Neuronal stem cell (in vitro differentiated cells): ENCODE measurements around the gene TNNT3.

Experiments used
- DNase-seq: peaks from one replicate; pipeline ENCODE4 v3.0.0-alpha.2; 2013; ENCODE audit warnings: low spot score
- H2AFZ ChIP-seq: one replicate; pipeline ENCODE4 v1.6.1; 2013; ENCODE audit warnings: mild to moderate bottlenecking, low read length, inconsistent platforms
- H2AK5ac ChIP-seq: 2 replicates; pipeline ENCODE4 v1.6.1; 2013; ENCODE audit warnings: low read depth, mild to moderate bottlenecking, inconsistent platforms, low read length, moderate library complexity, mixed read lengths
- H2BK120ac ChIP-seq: 2 replicates; pipeline ENCODE4 v1.6.1; 2013; ENCODE audit warnings: low read depth, mild to moderate bottlenecking, inconsistent platforms, low read length, moderate library complexity, mixed read lengths
- H2BK12ac ChIP-seq: one replicate; pipeline ENCODE4 v1.6.1; 2013; ENCODE audit warnings: low read length, inconsistent platforms
- H2BK15ac ChIP-seq: 2 replicates; pipeline ENCODE4 v1.6.1; 2013; ENCODE audit warnings: mild to moderate bottlenecking, low read length, inconsistent platforms, mixed read lengths
- H2BK5ac ChIP-seq: one replicate; pipeline ENCODE4 v1.6.1; 2013; ENCODE audit warnings: inconsistent platforms, mild to moderate bottlenecking, low read length, moderate library complexity
- H3K14ac ChIP-seq: one replicate; pipeline ENCODE4 v1.6.1; 2013; ENCODE audit warnings: low read length, inconsistent platforms
- H3K18ac ChIP-seq: 2 replicates; pipeline ENCODE4 v1.6.1; 2013; ENCODE audit warnings: low read length, inconsistent platforms
- H3K23ac ChIP-seq: 2 replicates; pipeline ENCODE4 v1.6.1; 2013; ENCODE audit warnings: low read depth, mild to moderate bottlenecking, mixed read lengths, low read length, inconsistent platforms; ENCODE audit not compliant: poor library complexity
- H3K27ac ChIP-seq: replicated peaks from 3 replicates; pipeline ENCODE4 v1.5.1; 2013; ENCODE audit warnings: low read length, inconsistent platforms
- H3K27me3 ChIP-seq, 3 experiments: 2 replicates each; pipeline ENCODE4 v1.6.1; 2013; ENCODE audit warnings: low read length in 3 of 3, mild to moderate bottlenecking in 2 of 3, inconsistent platforms in 1 of 3, low read depth in 1 of 3, mixed read lengths in 1 of 3, moderate library complexity in 1 of 3; ENCODE audit not compliant: control insufficient read depth in 3 of 3, insufficient read depth in 3 of 3
- H3K36me3 ChIP-seq, 2 donors: replicated peaks in 1 of 2; 2 replicates each; pipeline ENCODE4 v1.6.1; 2013; ENCODE audit warnings: low read length in 2 of 2; ENCODE audit not compliant: control insufficient read depth in 2 of 2, insufficient read depth in 2 of 2
- H3K4ac ChIP-seq: 2 replicates; pipeline ENCODE4 v1.6.1; 2013; ENCODE audit warnings: inconsistent platforms, mild to moderate bottlenecking, low read length, moderate library complexity
- H3K4me1 ChIP-seq, 2 donors: 1 replicate in 1 of 2; 2 replicates in 1 of 2; pipeline ENCODE4 v1.6.1; 2013; ENCODE audit warnings: low read length in 2 of 2, low read depth in 1 of 2; ENCODE audit not compliant: control insufficient read depth in 2 of 2, insufficient read depth in 1 of 2
- H3K4me2 ChIP-seq: one replicate; pipeline ENCODE4 v1.6.1; 2013; ENCODE audit warnings: mild to moderate bottlenecking, low read length, inconsistent platforms; ENCODE audit not compliant: insufficient read depth, poor library complexity, severe bottlenecking
- H3K4me3 ChIP-seq, 2 donors: 2 replicates each; pipeline ENCODE4 v1.5.1; 2013; ENCODE audit warnings: low read length in 2 of 2, mild to moderate bottlenecking in 2 of 2, inconsistent platforms in 1 of 2, moderate library complexity in 1 of 2
- H3K79me1 ChIP-seq: one replicate; pipeline ENCODE4 v1.6.1; 2013; ENCODE audit warnings: low read depth, mild to moderate bottlenecking, inconsistent platforms, low read length, moderate library complexity
- H3K9ac ChIP-seq: one replicate; pipeline ENCODE4 v1.6.1; 2013; ENCODE audit warnings: mild to moderate bottlenecking, low read depth, low read length, inconsistent platforms; ENCODE audit not compliant: poor library complexity
- H3K9me3 ChIP-seq, 2 donors: replicated peaks in 1 of 2; 2 replicates each; pipeline versions ENCODE3 to v1.6.1; 2013; ENCODE audit warnings: low read length in 2 of 2, mild to moderate bottlenecking in 2 of 2, inconsistent platforms in 1 of 2, low read depth in 1 of 2, mixed read lengths in 1 of 2, moderate library complexity in 1 of 2; ENCODE audit not compliant: control insufficient read depth in 2 of 2, insufficient read depth in 1 of 2
- H4K8ac ChIP-seq: one replicate; pipeline ENCODE4 v1.6.1; 2013; ENCODE audit warnings: low read depth, mild to moderate bottlenecking, inconsistent platforms, low read length, moderate library complexity
- H4K91ac ChIP-seq: one replicate; pipeline ENCODE4 v1.6.1; 2013; ENCODE audit warnings: low read length, low read depth, mild to moderate bottlenecking, inconsistent platforms; ENCODE audit not compliant: poor library complexity
- WGBS, 2 donors: extraction: QIAGEN DNeasy Blood & Tissue Kit; methylation state at CpG; one replicate each; pipeline ENCODE4 v1.1.7; 2013; ENCODE audit warnings: missing lambda C conversion rate in 2 of 2, mixed read lengths in 1 of 2; ENCODE audit not compliant: insufficient read length in 2 of 2, insufficient replicate concordance in 1 of 2; ENCODE audit errors: extremely low coverage in 2 of 2; 5-methylcytosine and 5-hydroxymethylcytosine counted together

The TNNT3 gene

DNA sequence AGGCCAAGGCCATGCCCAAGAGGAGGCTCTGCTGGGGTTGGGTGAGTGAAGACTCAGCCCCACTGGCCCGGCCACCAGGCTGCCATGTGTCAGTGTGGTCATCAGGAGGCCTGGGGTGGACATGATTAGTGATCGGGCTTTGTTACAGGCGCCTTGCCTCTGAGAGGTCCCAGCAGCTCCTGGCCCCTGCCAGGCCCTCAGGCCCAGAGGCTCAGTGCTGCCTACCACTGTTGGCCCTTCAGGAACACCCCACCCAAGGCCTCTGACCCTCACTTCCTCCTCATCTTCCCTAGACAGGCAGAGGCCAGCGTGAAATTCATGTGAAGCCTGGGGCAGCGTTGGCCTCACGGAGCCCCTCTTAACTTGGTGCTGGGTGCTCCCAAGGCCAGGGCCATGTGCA lies 29.8 kb downstream of the TNNT3 start:
- Histone ChIP-seq H3K4me2 (no peak overlapping the region), H2AK5ac (no peak overlapping the region), H3K4ac (no peak overlapping the region), H3K36me3 (no peaks in the 10 kb centered on the region), H2BK15ac (no peak overlapping the region), H2AFZ (no peak overlapping the region), H4K8ac (no peak overlapping the region), H3K4me1 (no peaks in the 10 kb centered on the region), H3K27me3 (no peaks in the 10 kb centered on the region), H3K9me3 (no peaks in the 10 kb centered on the region), H3K14ac (no peak overlapping the region), H2BK120ac (no peak overlapping the region), H2BK5ac (no peak overlapping the region), H3K23ac (no peak overlapping the region), H3K79me1 (no peaks in the 10 kb centered on the region), H3K4me3 (no peak overlapping the region), H3K9ac (no peak overlapping the region), H3K27ac (no peak overlapping the region), H2BK12ac (no peak overlapping the region), H3K18ac (no peak overlapping the region), H4K91ac (no peak overlapping the region)
- DNase-seq = no peak
- no CpG with 5 or more reads among the region's 6 CpGs for WGBS, 2 donors

DNA sequence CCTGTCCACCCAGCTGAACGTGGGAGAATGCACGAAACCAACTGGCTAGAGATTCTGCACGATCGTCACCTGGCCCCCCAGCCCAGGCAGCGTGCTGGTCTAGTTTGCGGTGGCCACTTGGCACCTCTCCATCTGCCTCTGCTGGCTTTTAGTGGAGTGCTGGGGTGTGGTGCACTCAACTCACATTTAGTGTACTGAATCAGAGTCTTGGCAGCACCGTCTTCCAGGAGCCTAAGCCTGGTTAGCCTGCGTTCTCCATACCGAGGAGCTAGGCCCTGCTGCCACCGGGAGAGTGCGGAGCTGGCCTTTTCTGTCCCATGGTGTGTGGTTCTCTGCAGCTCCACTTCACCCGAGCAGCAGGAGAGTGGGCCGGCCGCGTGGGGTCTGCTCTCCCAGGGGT lies 30.4 kb downstream of the TNNT3 start:
- no peaks in the 10 kb centered on the region for H3K27me3 ChIP-seq
- no peak overlapping the region for H4K8ac ChIP-seq
- no peaks in the 10 kb centered on the region for H3K9me3 ChIP-seq
- H3K4me3 ChIP-seq = no peak overlapping the region
- no peak overlapping the region for H3K9ac ChIP-seq
- WGBS, 2 donors = no CpG with 5 or more reads among the region's 15 CpGs
- no peak overlapping the region for H4K91ac ChIP-seq
- no peak overlapping the region for H3K23ac ChIP-seq
- H2AFZ ChIP-seq = no peak overlapping the region
- no peak overlapping the region for H2BK120ac ChIP-seq
- H2BK5ac ChIP-seq = no peak overlapping the region
- H3K14ac ChIP-seq = no peak overlapping the region
- H3K27ac ChIP-seq = no peak overlapping the region
- no peak overlapping the region for H2BK15ac ChIP-seq
- H3K18ac ChIP-seq = no peak overlapping the region
- H3K4me1 ChIP-seq = no peaks in the 10 kb centered on the region
- DNase-seq = no peak
- H3K79me1 ChIP-seq = no peaks in the 10 kb centered on the region
- no peaks in the 10 kb centered on the region for H3K36me3 ChIP-seq
- H3K4ac ChIP-seq = no peak overlapping the region
- H2AK5ac ChIP-seq = no peak overlapping the region
- no peak overlapping the region for H3K4me2 ChIP-seq
- H2BK12ac ChIP-seq = no peak overlapping the region

DNA sequence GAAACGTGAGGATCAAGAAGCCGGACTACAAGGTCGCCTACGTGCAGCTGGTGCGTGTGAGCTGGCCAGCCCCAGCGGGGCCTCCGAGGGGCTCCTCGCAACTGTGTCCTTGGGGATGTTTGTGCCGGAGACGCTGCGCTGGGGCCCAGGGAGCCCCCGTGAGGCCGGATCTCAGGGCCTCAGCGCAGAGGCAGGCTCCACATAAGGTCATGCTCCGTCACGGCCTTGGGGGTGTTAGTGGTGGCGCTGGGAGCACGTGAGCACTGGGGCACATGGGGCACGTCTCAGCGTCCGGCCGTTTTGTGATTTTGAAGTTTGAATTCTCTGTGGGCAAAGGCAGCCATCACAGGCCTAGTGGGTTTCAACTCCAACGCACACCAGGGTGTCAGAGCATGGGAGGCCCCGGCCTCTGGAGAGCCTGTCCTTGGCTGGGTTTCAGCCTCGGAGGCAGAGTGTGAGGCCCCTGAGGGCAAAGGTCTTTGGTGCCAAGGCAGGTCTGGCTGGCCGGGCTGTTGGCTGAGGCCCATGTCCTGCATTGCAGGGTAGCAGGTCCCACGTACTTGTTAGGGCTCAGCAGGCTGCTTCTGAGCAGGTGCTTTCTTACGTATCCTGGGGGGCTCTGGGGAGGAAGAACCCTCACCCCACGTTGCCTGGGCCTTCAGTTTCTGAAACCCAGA lies 33.4 kb downstream of the TNNT3 start:
- Histone ChIP-seq H3K4me3 (no peak overlapping the region), H3K9me3 (no peaks in the 10 kb centered on the region), H3K4me1 (no peaks in the 10 kb centered on the region), H2BK12ac (no peak overlapping the region), H2BK15ac (no peak overlapping the region), H3K4me2 (no peak overlapping the region), H3K18ac (no peak overlapping the region), H3K27me3 (no peaks in the 10 kb centered on the region), H3K4ac (no peak overlapping the region), H3K9ac (no peak overlapping the region), H3K36me3 (no peaks in the 10 kb centered on the region), H4K8ac (no peak overlapping the region), H3K27ac (no peak overlapping the region), H4K91ac (no peak overlapping the region), H3K14ac (no peak overlapping the region), H2AFZ (no peak overlapping the region), H3K23ac (no peak overlapping the region), H2BK5ac (no peak overlapping the region), H3K79me1 (no peaks in the 10 kb centered on the region), H2AK5ac (no peak overlapping the region), H2BK120ac (no peak overlapping the region)
- DNase-seq = no peak
- no CpG with 5 or more reads among the region's 29 CpGs for WGBS, 2 donors

- Histone ChIP-seq H3K9ac (no peak overlapping the region), H4K8ac (no peak overlapping the region), H3K4me2 (no peak overlapping the region), H2BK15ac (no peak overlapping the region), H3K14ac (no peak overlapping the region), H2AFZ (no peak overlapping the region), H3K9me3 (no peaks in the 10 kb centered on the region), H2BK120ac (no peak overlapping the region), H3K27me3 (no peaks in the 10 kb centered on the region), H3K36me3 (no peaks in the 10 kb centered on the region), H3K18ac (no peak overlapping the region), H3K4ac (no peak overlapping the region), H3K4me1 (no peaks in the 10 kb centered on the region), H2BK5ac (no peak overlapping the region), H3K27ac (no peak overlapping the region), H3K79me1 (no peaks in the 10 kb centered on the region), H3K4me3 (no peak overlapping the region), H2AK5ac (no peak overlapping the region), H4K91ac (no peak overlapping the region), H3K23ac (no peak overlapping the region), H2BK12ac (no peak overlapping the region)
- no peak for DNase-seq
- no CpG with 5 or more reads among the region's 23 CpGs for WGBS, 2 donors
These were observed 34.2 kb downstream of the TNNT3 start for GRCh38 chr11:1953489-1954266.
